WTC11 (cell line): Measurements from ENCODE around the gene ZNRF1. TPM values are rescaled to one million over a fixed set of nuclear protein-coding genes. Genes with fewer than 3 reads are reported as not detected.

Experiments
- ATAC-seq: fragments of 200-7000 bp; cut with Tn5 transposase; 2 replicates; pipeline ENCODE4 v1.10.0; 2021; ENCODE audit warnings: mild to moderate bottlenecking, moderate library complexity
- CTCF ChIA-PET: fragments of 300-600 bp; sonication (Branson Sonifier 250); formaldehyde crosslinking; loops from one replicate; lab custom pipeline; 2021; ENCODE audit warnings: antibody characterized with exemption; lab: Charles Lee
- POLR2A ChIA-PET: fragments of 350-600 bp; sonication (Branson Sonifier 250); formaldehyde crosslinking; loops from one replicate; lab custom pipeline; 2021; ENCODE audit warnings: antibody characterized with exemption; lab: Charles Lee
- DNase-seq: peaks from one replicate; pipeline ENCODE4 v3.0.0; 2021; ENCODE audit warnings: low spot score
- H3K27ac Mint-ChIP-seq: 2 replicates; pipeline ENCODE4 v1.8.0; 2021; ENCODE audit warnings: mixed read lengths
- H3K27me3 Mint-ChIP-seq: 2 replicates; pipeline ENCODE4 v1.8.0; 2021; ENCODE audit warnings: low read depth, mild to moderate bottlenecking, moderate library complexity, mixed read lengths
- H3K36me3 Mint-ChIP-seq: 2 replicates; pipeline ENCODE4 v1.8.0; 2021; ENCODE audit warnings: mixed read lengths
- H3K4me1 Mint-ChIP-seq: 2 replicates; pipeline ENCODE4 v1.8.0; 2022; ENCODE audit warnings: mixed read lengths
- H3K4me3 Mint-ChIP-seq: 2 replicates; pipeline ENCODE4 v1.8.0; 2021; ENCODE audit warnings: mild to moderate bottlenecking, moderate library complexity, mixed read lengths
- H3K9me3 Mint-ChIP-seq: 2 replicates; pipeline ENCODE4 v1.8.0; 2021; ENCODE audit warnings: mixed read lengths
- CREB1 ChIP-seq: sonication (generic); formaldehyde crosslinking; IDR thresholded peaks from 2 replicates; pipeline ENCODE4 v1.8.0; 2023; ENCODE audit warnings: mild to moderate bottlenecking, missing genetic modification reagents
- GRHL2 ChIP-seq: fragments of 250-450 bp; sonication (Bioruptor Pico); IDR thresholded peaks from 2 replicates; pipeline ENCODE4 v1.8.0; 2022; ENCODE audit warnings: mild to moderate bottlenecking, moderate library complexity; ENCODE audit not compliant: insufficient replicate concordance, severe bottlenecking
- MLX ChIP-seq: sonication (generic); formaldehyde crosslinking; IDR thresholded peaks from 2 replicates; pipeline ENCODE4 v1.8.1; 2023; ENCODE audit warnings: mild to moderate bottlenecking, missing genetic modification reagents, moderate library complexity
- NFE2L1 ChIP-seq: sonication (generic); formaldehyde crosslinking; IDR thresholded peaks from 2 replicates; pipeline ENCODE4 v1.8.1; 2023; ENCODE audit warnings: missing genetic modification reagents
- NR3C1 ChIP-seq: sonication (generic); formaldehyde crosslinking; conservative IDR thresholded peaks from 2 replicates; pipeline ENCODE4 v1.8.1; 2023; ENCODE audit warnings: low read depth, mild to moderate bottlenecking, missing genetic modification reagents
- PRDM15 ChIP-seq: sonication (generic); formaldehyde crosslinking; IDR thresholded peaks from 2 replicates; pipeline ENCODE4 v1.8.0; 2022; ENCODE audit warnings: missing genetic modification reagents
- SMAD3 ChIP-seq: sonication (generic); formaldehyde crosslinking; IDR thresholded peaks from 2 replicates; pipeline ENCODE4 v1.8.0; 2022; ENCODE audit warnings: missing genetic modification reagents, mild to moderate bottlenecking, borderline replicate concordance
- TCF7 ChIP-seq: sonication (generic); formaldehyde crosslinking; IDR thresholded peaks from 2 replicates; pipeline ENCODE4 v1.8.0; 2022; ENCODE audit warnings: mild to moderate bottlenecking, low read depth, missing genetic modification reagents, moderate library complexity
- TP53 ChIP-seq: sonication (generic); formaldehyde crosslinking; IDR thresholded peaks from 2 replicates; pipeline ENCODE4 v1.8.1; 2023; ENCODE audit warnings: mild to moderate bottlenecking, missing genetic modification reagents
- ZNF396 ChIP-seq: fragments of 250-450 bp; sonication (Bioruptor Pico); IDR thresholded peaks from 2 replicates; pipeline ENCODE4 v1.8.0; 2021; ENCODE audit warnings: mild to moderate bottlenecking, moderate library complexity, borderline replicate concordance
- ZNF416 ChIP-seq: fragments of 250-450 bp; sonication (Bioruptor Pico); IDR thresholded peaks from 2 replicates; pipeline ENCODE4 v1.9.0; 2021; ENCODE audit warnings: mild to moderate bottlenecking, inconsistent platforms
- ZNF423 ChIP-seq: fragments of 250-450 bp; sonication (Bioruptor Pico); IDR thresholded peaks from 2 replicates; pipeline ENCODE4 v2.1.2; 2022; ENCODE audit warnings: mild to moderate bottlenecking, moderate library complexity
- total RNA-seq: library from RNA; stranded (reverse); gene quantifications from 3 replicates; pipeline ENCODE4 v1.2.3, GENCODE V29; 2021
- TF ChIP-seq, protein P1 (sequence below): sonication (generic); formaldehyde crosslinking; IDR thresholded peaks from 2 replicates; pipeline ENCODE4 v1.8.0; 2023; ENCODE audit warnings: mild to moderate bottlenecking, missing genetic modification reagents
- TF ChIP-seq, protein P2 (sequence below): fragments of 250-450 bp; sonication (Bioruptor Pico); IDR thresholded peaks from 2 replicates; pipeline ENCODE4 v2.1.2; 2022; ENCODE audit warnings: mild to moderate bottlenecking, moderate library complexity

Gene ZNRF1
- total RNA-seq, 1 experiment from 2014 or later, result 47.6 TPM

DNA sequence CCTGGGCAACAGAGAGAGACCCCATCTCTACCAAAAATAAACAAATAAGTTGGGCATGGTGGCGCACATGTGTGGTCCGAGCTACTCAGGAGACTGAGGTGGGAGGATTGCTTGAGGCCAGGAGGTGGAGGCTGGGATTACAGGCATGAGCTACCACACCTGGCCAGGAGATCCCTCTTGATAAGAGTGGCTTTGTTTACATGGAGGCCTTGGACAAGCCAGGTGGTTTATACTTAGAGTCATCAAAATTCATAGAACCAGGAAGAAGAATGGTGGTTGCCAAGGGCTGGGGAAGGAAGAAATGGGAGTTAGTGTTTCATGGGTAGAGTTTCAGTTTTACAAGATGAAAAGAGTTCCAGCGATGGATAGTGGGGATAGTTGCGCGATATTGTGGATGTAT lies 140.7 kb downstream of the ZNRF1 start:
- POLR2A ChIA-PET, result no interaction called here
- ATAC-seq (no peak), DNase-seq (no peak)
- Mint-ChIP-seq H3K27ac (no peak overlapping the region), H3K4me3 (no peak overlapping the region), H3K36me3 (no peaks in the 10 kb centered on the region), H3K4me1 (peaks cover 9% of the 10 kb centered on the region), H3K9me3 (no peaks in the 10 kb centered on the region), H3K27me3 (no peaks in the 10 kb centered on the region)
- CTCF ChIA-PET, result no interaction called here
- TF ChIP-seq TCF7, result no peak
- TF ChIP-seq NFE2L1 (CRISPR knock-in tag), result no peak
- TF ChIP-seq, protein P1, sequence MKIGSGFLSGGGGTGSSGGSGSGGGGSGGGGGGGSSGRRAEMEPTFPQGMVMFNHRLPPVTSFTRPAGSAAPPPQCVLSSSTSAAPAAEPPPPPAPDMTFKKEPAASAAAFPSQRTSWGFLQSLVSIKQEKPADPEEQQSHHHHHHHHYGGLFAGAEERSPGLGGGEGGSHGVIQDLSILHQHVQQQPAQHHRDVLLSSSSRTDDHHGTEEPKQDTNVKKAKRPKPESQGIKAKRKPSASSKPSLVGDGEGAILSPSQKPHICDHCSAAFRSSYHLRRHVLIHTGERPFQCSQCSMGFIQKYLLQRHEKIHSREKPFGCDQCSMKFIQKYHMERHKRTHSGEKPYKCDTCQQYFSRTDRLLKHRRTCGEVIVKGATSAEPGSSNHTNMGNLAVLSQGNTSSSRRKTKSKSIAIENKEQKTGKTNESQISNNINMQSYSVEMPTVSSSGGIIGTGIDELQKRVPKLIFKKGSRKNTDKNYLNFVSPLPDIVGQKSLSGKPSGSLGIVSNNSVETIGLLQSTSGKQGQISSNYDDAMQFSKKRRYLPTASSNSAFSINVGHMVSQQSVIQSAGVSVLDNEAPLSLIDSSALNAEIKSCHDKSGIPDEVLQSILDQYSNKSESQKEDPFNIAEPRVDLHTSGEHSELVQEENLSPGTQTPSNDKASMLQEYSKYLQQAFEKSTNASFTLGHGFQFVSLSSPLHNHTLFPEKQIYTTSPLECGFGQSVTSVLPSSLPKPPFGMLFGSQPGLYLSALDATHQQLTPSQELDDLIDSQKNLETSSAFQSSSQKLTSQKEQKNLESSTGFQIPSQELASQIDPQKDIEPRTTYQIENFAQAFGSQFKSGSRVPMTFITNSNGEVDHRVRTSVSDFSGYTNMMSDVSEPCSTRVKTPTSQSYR (CRISPR knock-in tag), result no peak
- TF ChIP-seq ZNF396, result no peak
- TF ChIP-seq ZNF416 (CRISPR knock-in tag), result no peak
- no peak for TF ChIP-seq GRHL2
- TF ChIP-seq SMAD3 (CRISPR knock-in tag), result no peak
- TF ChIP-seq MLX, result no peak
- no peak for TF ChIP-seq PRDM15 (CRISPR knock-in tag)
- TF ChIP-seq, protein P2, sequence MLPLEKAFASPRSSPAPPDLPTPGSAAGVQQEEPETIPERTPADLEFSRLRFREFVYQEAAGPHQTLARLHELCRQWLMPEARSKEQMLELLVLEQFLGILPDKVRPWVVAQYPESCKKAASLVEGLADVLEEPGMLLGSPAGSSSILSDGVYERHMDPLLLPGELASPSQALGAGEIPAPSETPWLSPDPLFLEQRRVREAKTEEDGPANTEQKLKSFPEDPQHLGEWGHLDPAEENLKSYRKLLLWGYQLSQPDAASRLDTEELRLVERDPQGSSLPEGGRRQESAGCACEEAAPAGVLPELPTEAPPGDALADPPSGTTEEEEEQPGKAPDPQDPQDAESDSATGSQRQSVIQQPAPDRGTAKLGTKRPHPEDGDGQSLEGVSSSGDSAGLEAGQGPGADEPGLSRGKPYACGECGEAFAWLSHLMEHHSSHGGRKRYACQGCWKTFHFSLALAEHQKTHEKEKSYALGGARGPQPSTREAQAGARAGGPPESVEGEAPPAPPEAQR (CRISPR knock-in tag), result no peak

DNA sequence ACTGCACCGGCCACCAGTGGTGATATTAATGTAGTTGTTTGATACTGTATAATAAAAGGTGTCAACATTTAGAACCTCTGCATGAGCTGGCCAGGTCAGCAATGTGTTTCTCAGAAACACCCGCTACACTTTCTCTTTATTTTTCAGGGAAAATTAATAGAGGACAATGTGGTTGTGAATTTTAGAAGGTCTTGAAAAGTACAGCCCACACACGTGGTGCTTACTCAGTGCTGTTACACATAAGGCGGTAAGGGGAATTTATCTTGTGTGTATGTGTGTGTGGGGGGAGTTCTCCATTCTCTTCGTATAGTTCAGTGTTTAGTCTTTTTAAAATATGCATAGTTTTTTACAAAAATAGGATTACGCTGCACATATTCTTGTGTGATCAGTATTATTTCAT lies 145.1 kb downstream of the ZNRF1 start:
- H3K4me3 Mint-ChIP-seq, result no peak overlapping the region
- peaks cover under 1% of the 10 kb centered on the region for H3K4me1 Mint-ChIP-seq
- TF ChIP-seq ZNF423 (CRISPR knock-in tag), result no peak
- TF ChIP-seq NR3C1 (CRISPR knock-in tag), result no peak
- H3K27me3 Mint-ChIP-seq, result no peaks in the 10 kb centered on the region; the same call in 1 of the 2 replicates
- H3K27ac Mint-ChIP-seq, result no peak overlapping the region
- H3K36me3 Mint-ChIP-seq, result peaks cover under 1% of the 10 kb centered on the region; the same call in 1 of the 2 replicates
- CTCF ChIA-PET, result interaction anchor here (0.6 kb wide), 1 partner anchor 18 kb away, joined by 3 read pairs; no protein-coding TSS in a partner anchor
- peaks cover 12% of the 10 kb centered on the region for H3K9me3 Mint-ChIP-seq
- ATAC-seq, result no peak
- no peak for DNase-seq
- POLR2A ChIA-PET, result no interaction called here

- ChIA-PET CTCF (no interaction called here), POLR2A (no interaction called here)
- peaks cover 28% of the 10 kb centered on the region for H3K36me3 Mint-ChIP-seq
- ATAC-seq, result no peak
- peaks cover 36% of the 10 kb centered on the region for H3K9me3 Mint-ChIP-seq
- H3K27ac Mint-ChIP-seq, result no peak overlapping the region
- no peak for TF ChIP-seq CREB1 (CRISPR knock-in tag)
- TF ChIP-seq TP53 (CRISPR knock-in tag), result 0 out of 2 replicates have a peak, but pooled peaks have one; percentile 4
- 0 out of 2 replicates have a peak overlapping the region, but pooled peaks have one; percentile 94 for H3K4me3 Mint-ChIP-seq
- no peaks in the 10 kb centered on the region; the same call in 1 of the 2 replicates for H3K27me3 Mint-ChIP-seq
- no peak for DNase-seq
- peaks cover 4% of the 10 kb centered on the region for H3K4me1 Mint-ChIP-seq
These were observed 149.1 kb downstream of the ZNRF1 start for GRCh38 chr16:75147968-75148310.
